Motor neuron (in vitro differentiated cells): ENCODE data around the gene PNMA6E. TPM values are rescaled to one million over a fixed set of nuclear protein-coding genes. Genes with fewer than 3 reads are reported as not detected.

Experiments
- ATAC-seq, 8 experiments: fragments of 200-7000 bp; cut with Tn5 transposase; replicated peaks in 6 of 8; 2 replicates each; pipeline ENCODE4 v1.8.0; 2021; ENCODE audit warnings: mild to moderate bottlenecking in 8 of 8, moderate library complexity in 8 of 8
- H3K27ac ChIP-seq, 2 donors: fragments of 250-450 bp; sonication (Bioruptor Pico); 2 replicates each; pipeline ENCODE4 v1.9.0; 2021; ENCODE audit warnings: antibody characterized with exemption in 2 of 2, mild to moderate bottlenecking in 2 of 2, moderate library complexity in 1 of 2
- H3K4me1 ChIP-seq, 2 donors: fragments of 250-450 bp; sonication (Bioruptor Pico); replicated peaks in 1 of 2; 2 replicates each; pipeline ENCODE4 v1.6.1; 2021; ENCODE audit warnings: antibody characterized with exemption in 2 of 2, mild to moderate bottlenecking in 2 of 2, moderate library complexity in 1 of 2
- H3K4me3 ChIP-seq, 5 donors: fragments of 250-450 bp; sonication (Bioruptor Pico); 2 replicates each; pipeline ENCODE4 v1.9.0; 2021; ENCODE audit warnings: antibody characterized with exemption in 5 of 5, mild to moderate bottlenecking in 5 of 5, moderate library complexity in 4 of 5
- WGBS, 10 experiments: fragments of 450-650 bp; shearing (Covaris generic); methylation state at CpG; one replicate each; pipeline ENCODE4 v1.0.0; 2022; 5-methylcytosine and 5-hydroxymethylcytosine counted together
- in situ Hi-C, 9 experiments: fragments of 400-800 bp; cut with MboI; loops; one replicate each; pipeline ENCODE4 v1.15.0; 2021; ENCODE audit warnings: low sequenced_read_pairs in 9 of 9, low pct_unique_long_range_greater_than_20kb in 2 of 9; ENCODE audit not compliant: unreplicated experiment in 9 of 9
- total RNA-seq, 8 experiments: library from RNA; unstranded; fragments of 300-600 nt; gene quantifications; 2 replicates each; pipeline versions ENCODE4 v1.2.3 to v1.2.4, GENCODE V29; 2022

PNMA6E gene
- total RNA-seq, 8 experiments from 2014 or later = 0.05 to 0.87 (median 0.19) TPM; not detected in 2

DNA sequence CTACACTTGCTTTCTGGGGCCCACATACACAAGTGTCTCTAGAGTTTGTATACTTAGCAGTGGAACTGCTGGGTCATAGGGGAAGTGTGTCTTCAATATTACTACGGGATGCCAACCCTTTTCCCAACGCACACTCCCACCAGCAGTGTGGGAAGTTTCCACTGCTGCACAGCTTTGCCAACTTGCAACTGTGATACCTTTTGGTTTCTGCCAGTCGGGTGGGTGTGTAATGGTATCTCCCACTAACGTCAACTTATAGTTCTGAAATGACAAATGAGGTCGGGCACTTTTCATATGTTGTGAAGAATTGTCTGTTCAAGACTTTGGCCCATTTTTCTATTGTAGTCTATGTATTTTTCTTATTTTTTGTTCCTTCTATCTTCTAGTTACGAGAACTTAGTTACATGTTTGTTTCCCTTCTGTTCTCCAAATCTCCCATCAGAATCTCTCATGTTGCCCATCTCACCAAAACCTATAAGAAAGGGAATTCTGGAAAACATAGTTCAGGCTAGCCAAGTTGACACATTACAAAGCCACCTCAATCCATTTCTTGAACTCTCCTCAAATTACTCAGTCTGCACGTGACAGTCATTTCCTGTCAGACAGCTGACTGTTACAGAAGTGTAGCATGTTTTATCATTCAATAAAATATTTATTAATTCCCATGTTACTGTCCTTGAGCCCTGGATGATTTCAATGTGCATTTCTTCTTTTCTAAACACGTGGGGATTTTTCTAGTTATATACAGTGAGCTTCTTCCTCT, 30.7 kb downstream of the PNMA6E start:
- H3K4me1 ChIP-seq = no peaks in the 10 kb centered on the region
- in situ Hi-C loops = no loop called here
- 0 to 90% (median 43%) methylated on average over 1 to 8 of the region's 8 CpGs; no CpG with 5 or more reads in 3 of the 10 experiments for WGBS, 10 experiments
- no peak overlapping the region for H3K4me3 ChIP-seq
- no peak overlapping the region for H3K27ac ChIP-seq
- ATAC-seq = no peak

DNA sequence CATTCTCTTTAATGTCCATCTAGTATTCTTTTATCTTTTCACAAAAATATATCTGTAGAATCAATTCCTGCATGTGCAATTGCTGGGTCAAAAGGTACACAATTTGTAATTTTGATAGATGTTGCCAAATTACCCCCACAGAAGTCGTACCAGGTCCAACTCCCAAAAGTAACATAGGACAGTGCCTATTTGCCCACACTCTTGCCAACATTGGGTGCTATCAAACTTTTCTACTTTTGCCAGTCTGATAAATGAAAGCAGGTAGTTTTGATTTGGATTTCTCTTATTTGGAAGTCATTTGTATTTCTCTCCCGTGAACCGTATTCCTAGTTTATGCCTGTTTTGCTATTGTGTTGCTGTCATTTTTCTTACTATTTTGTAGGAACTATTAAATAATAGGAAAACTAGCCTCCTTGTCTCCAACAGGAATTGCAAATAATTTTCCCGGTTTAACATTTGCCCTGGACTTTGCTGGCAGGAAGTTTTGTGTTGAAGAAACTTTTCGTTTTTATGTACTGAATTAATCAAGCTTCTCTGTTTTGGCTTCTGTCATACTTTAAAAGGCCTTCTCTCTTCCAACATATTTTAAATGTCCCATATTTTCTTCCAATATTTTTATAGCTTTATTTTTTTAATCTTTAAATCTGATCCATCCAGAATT, 34.1 kb downstream of the PNMA6E start:
- in situ Hi-C loops = no loop called here
- 0 to 75% (median 57%) methylated on average over 1 to 5 of the region's 5 CpGs; no CpG with 5 or more reads in 1 of the 10 experiments for WGBS, 10 experiments
- no peak overlapping the region for H3K4me3 ChIP-seq
- H3K27ac ChIP-seq = no peak overlapping the region
- no peak for ATAC-seq
- no peaks in the 10 kb centered on the region for H3K4me1 ChIP-seq

DNA sequence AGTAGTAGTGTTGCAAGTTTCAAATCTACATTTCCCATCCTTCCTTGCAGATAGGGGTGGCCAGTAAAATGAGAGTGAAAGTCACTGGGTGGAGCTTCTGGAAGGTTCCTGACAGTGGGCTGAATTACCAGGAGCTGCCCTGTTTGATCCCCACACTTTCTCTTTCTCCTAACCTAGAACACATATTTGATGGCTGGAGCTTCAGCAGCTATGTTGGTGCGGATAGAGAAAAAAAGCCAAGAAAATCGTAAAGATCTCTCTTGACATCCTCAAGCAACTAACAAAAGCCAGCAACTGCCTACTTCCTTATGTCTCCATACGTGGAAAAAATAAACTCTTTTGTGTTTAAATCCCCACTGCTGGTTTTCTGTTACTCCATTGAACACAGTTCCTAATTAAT, 35.0 kb downstream of the PNMA6E start:
- H3K4me3 ChIP-seq = no peak overlapping the region
- no peak for ATAC-seq
- H3K27ac ChIP-seq = no peak overlapping the region
- no peaks in the 10 kb centered on the region for H3K4me1 ChIP-seq
- in situ Hi-C loops = no loop called here
- 20 to 84% (median 55%) methylated on average over 1 to 3 of the region's 3 CpGs; no CpG with 5 or more reads in 7 of the 10 experiments for WGBS, 10 experiments

DNA sequence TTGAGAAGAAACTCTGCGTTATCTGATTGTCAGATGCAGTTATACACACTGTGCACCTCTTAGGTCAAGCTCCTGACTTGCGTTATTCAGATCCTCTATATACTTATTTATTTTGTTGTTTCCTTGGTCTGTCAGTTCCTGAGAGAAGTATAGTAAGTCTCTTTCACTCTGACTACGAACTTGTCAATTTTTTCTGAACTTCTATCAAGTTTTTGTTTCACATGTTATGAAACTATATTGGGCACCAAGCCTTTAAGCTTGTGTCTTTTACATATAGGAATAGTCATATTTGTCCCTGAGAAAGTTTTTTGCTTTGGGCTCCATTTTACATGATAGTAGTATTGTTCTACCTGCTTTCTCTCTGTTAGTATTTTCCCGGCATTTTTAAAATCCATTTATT, 35.5 kb downstream of the PNMA6E start:
- in situ Hi-C loops = no loop called here
- WGBS, 10 experiments = 40 to 100% (median 81%) methylated on average over 1 to 4 of the region's 4 CpGs
- Histone ChIP-seq H3K27ac (no peak overlapping the region), H3K4me1 (no peaks in the 10 kb centered on the region), H3K4me3 (no peak overlapping the region)
- no peak for ATAC-seq

DNA sequence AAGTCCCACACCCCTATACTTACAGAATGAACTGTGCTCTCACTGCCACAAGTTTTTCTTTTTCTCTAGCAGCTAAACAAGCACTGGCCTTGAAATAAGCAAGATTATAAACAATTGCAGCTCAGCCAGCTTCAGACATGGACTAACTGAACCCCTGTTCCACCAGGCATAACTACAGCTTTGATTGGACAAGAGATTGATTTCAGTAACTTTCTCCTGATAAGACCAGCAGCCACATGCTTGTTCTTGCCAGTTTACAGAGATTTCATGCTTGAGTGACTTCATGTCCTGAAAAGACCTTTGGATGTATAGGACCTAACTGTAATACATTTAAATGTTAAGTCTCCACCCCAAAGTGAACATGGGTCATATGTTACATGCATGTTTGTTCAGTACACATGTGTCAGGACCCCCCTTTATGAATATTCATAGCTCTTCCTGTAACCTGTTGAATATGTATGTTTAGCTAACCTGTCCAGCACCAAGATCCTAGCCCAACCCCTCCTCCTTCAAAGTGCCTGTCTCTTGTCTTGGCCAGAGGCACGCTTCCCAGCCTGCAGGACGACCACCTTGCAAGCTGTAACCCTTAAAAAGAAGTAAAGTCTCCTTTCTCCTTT, 39.3 kb downstream of the PNMA6E start:
- Histone ChIP-seq H3K27ac (no peak overlapping the region), H3K4me3 (no peak overlapping the region), H3K4me1 (no peaks in the 10 kb centered on the region)
- in situ Hi-C loops = no loop called here
- no peak for ATAC-seq
- 62 to 82% methylated on average over 2 of the region's 2 CpGs; no CpG with 5 or more reads in 8 of the 10 experiments for WGBS, 10 experiments

DNA sequence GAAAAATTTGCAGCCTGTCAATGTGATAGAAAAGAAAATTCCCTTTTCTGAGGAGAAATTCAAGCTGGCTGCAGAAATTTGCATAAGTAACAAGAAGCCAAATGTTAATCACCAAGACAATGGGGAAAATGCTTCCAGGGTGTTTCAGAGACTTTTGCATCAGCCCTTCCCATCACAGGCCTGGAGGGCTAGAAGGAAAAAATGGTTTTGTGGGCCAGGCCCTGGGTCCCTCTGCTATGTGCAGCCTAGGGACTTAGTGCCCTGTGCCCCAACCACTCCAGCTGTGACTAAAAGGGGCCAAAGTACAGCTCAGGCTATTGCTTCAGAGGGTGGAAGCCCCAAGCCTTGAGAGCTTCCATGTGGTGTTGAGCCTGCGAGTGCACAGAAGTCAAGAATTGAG, 43.3 kb downstream of the PNMA6E start:
- ATAC-seq = no peak
- Histone ChIP-seq H3K4me1 (no peaks in the 10 kb centered on the region), H3K4me3 (no peak overlapping the region), H3K27ac (no peak overlapping the region)
- in situ Hi-C loops = no loop called here
- 20% methylated on average over 1 of the region's 1 CpG; no CpG with 5 or more reads in 9 of the 10 experiments for WGBS, 10 experiments

DNA sequence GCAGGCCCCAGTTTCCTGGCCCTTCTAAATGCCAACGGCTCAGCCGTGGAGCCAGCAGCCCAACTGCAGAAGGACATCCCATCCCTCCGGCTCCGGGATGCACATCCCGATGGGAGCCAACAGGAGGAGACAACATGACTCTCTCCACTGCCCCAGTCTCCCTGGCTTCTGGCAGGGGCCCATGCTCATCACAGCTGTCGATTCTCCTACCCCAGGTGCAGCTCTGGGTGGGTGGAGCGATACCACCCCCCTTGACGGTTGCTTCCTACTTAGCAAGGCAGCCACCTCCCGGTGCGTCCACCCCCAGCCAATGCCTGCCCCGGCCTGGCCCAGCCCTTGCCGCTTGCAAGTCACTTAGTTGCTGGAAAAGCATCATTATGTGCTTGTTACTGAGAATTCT, 47.7 kb downstream of the PNMA6E start:
- H3K4me1 ChIP-seq = no peaks in the 10 kb centered on the region
- in situ Hi-C loops = no loop called here
- no peak overlapping the region for H3K4me3 ChIP-seq
- peak in 1 of 8 experiments; percentile 29 for ATAC-seq
- WGBS, 10 experiments = 59 to 100% methylated on average over 1 to 7 of the region's 12 CpGs; no CpG with 5 or more reads in 8 of the 10 experiments
- H3K27ac ChIP-seq = no peak overlapping the region

DNA sequence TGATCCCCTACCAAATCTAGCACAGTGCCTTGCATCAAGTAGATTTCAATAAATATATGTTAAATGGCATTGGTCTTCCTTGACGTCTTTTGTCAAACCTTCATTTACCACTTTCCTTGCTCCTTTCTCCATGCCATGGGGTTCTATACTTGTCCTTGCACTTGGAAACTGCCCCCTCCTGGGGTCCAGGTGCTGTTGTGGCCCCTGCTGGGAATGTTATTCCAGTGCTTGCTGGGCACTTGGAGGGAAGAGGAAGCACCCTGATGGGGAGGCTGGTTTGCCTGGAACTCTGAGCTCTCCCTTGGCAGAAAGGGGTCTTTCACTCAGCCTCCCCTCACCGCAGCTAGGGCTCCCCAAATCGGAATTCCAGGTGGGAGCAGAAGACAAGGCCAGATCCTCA, 48.3 kb downstream of the PNMA6E start:
- H3K4me1 ChIP-seq = no peaks in the 10 kb centered on the region
- no peak overlapping the region for H3K4me3 ChIP-seq
- in situ Hi-C loops = no loop called here
- WGBS, 10 experiments = 80% methylated on average over 1 of the region's 3 CpGs; no CpG with 5 or more reads in 8 of the 10 experiments
- ATAC-seq = no peak
- no peak overlapping the region for H3K27ac ChIP-seq

DNA sequence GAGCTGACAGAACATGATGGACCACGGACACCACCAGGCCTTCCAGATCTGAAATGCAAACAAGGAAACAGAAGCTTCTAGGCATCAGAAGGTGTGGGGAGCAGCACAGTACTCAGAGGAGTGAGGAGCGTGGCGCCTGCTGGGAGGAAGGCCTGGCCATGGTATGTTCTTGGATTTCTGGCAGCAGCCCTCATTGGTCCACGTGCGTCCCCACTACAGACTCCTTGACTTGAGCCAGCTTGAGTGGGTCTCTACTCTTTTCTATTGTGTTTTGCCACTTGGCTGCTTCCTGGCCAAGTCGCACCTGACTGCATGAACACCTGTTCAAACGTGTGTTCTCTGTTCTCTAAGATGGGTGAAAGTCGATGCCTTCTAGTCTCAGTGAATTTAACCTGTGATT, 49.2 kb downstream of the PNMA6E start:
- Histone ChIP-seq H3K27ac (no peak overlapping the region), H3K4me1 (no peaks in the 10 kb centered on the region), H3K4me3 (no peak overlapping the region)
- no peak for ATAC-seq
- 41 to 80% (median 70%) methylated on average over 1 to 8 of the region's 8 CpGs; no CpG with 5 or more reads in 7 of the 10 experiments for WGBS, 10 experiments
- in situ Hi-C loops = no loop called here

DNA sequence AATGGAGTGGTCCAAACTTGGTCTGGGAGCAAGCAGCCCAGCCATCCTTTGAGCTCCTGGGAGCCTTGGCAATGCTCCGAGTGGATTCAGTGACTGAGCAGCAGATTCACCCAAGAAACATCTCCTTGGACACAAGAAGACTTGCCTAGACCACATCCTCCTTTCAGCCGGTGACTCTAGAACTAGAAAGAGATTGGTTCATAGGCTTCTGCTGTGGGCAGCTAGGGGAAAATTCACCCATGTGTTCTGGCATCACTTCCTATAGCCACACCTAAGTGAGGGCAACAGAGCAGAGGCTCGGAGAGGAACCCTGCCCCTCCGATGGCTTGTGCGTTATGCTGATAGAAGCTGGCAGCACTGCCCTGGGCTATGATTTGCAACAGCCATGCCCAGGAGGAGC, 51.2 kb downstream of the PNMA6E start:
- in situ Hi-C loops = no loop called here
- Histone ChIP-seq H3K4me1 (no peaks in the 10 kb centered on the region), H3K4me3 (no peak overlapping the region), H3K27ac (no peak overlapping the region)
- no peak for ATAC-seq
- WGBS, 10 experiments = 67 to 100% (median 100%) methylated on average over 1 to 3 of the region's 5 CpGs; no CpG with 5 or more reads in 7 of the 10 experiments

DNA sequence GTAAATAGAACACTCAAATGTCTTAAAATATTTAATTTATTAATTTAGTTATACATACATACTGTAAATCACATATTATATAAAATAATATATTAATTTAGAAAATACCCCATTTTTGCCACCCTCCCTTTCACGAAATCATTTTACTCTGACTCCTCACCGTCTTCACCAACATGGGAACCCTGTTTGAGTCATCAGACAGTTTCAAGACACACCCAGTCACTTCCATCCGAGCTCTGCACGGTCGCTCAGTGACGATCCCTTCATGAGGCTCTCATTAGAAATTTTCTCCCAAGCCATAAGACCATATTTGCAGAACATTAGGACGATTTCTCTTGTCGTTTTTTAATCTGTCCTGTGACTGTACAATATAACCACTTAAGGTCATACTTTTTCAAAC, 52.7 kb downstream of the PNMA6E start:
- H3K4me1 ChIP-seq = no peaks in the 10 kb centered on the region
- no peak for ATAC-seq
- in situ Hi-C loops = no loop called here
- 60 to 100% (median 85%) methylated on average over 1 to 8 of the region's 8 CpGs; no CpG with 5 or more reads in 3 of the 10 experiments for WGBS, 10 experiments
- no peak overlapping the region for H3K4me3 ChIP-seq
- no peak overlapping the region for H3K27ac ChIP-seq

DNA sequence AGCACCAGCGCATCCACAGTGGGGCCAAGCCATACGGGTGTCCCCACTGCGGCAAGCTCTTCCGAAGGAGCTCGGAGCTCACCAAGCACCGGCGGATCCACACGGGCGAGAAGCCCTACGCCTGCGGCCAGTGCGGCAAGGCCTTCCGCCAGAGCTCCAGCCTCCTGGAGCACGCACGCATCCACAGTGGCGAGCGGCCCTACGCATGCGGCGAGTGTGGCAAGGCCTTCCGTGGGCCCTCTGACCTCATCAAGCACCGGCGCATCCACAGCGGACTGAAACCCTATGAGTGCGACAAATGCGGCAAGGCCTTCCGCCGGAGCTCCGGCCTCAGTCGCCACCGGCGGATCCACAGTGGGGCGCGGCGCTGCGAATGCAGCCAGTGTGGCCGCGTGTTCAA, 53.6 kb downstream of the PNMA6E start:
- in situ Hi-C loops = no loop called here
- ATAC-seq = no peak
- Histone ChIP-seq H3K27ac (no peak overlapping the region), H3K4me3 (no peak overlapping the region), H3K4me1 (no peaks in the 10 kb centered on the region)
- WGBS, 10 experiments = 91% methylated on average over 6 of the region's 38 CpGs; no CpG with 5 or more reads in 9 of the 10 experiments
